OCI-LY1 (cell line): ENCODE measurements around the gene KIAA2012.

Source experiments
- CTCF ChIP-seq: fragments of 200-600 bp; sonication (generic), shearing (Covaris generic); IDR thresholded peaks from 2 replicates; pipeline ENCODE4 v1.5.1; 2017; ENCODE audit warnings: mild to moderate bottlenecking, antibody characterized with exemption, low read length, moderate library complexity, mixed read lengths
- EZH2 ChIP-seq: fragments of 200-600 bp; sonication (generic), shearing (Covaris generic); IDR thresholded peaks from 2 replicates; pipeline ENCODE4 v1.8.0; 2017; ENCODE audit warnings: borderline replicate concordance, mixed run types, mild to moderate bottlenecking, antibody characterized with exemption, low read length, moderate library complexity, mixed read lengths

- TF ChIP-seq CTCF (no peak), EZH2 (no peak)
These were observed 74.7 kb downstream of the KIAA2012 start for GRCh38 chr2:202147775-202148174.
